ENCODE data around the gene SPAG7. TPM values are rescaled to one million over a fixed set of nuclear protein-coding genes. Genes with fewer than 3 reads are reported as not detected.

SPAG7 gene, protein sequence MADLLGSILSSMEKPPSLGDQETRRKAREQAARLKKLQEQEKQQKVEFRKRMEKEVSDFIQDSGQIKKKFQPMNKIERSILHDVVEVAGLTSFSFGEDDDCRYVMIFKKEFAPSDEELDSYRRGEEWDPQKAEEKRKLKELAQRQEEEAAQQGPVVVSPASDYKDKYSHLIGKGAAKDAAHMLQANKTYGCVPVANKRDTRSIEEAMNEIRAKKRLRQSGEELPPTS
- total RNA-seq (100 to 1,000 TPM; 106 to 133 (median 117) TPM), polyA plus RNA-seq (164 TPM)
- long read RNA-seq, donor 1, transcript SPAG7-201 (7 exons, 1,058 nt), result major isoform, 61 of 73 reads
- long read RNA-seq, donor 1, partial matches to known transcripts, result 1 of 73 reads
- long read RNA-seq, donor 1, other reads (novel, unspliced or antisense), result 4 of 73 reads
- long read RNA-seq, donor 2, transcript SPAG7-201 (7 exons, 1,058 nt), result major isoform, 55 of 71 reads
- long read RNA-seq, donor 2, transcript SPAG7-207 (6 exons, 1,094 nt), result minor isoform, 5 of 71 reads
- long read RNA-seq, donor 2, partial matches to known transcripts, result 1 of 71 reads
- long read RNA-seq, donor 2, other reads (novel, unspliced or antisense), result 8 of 71 reads
- long read RNA-seq, donor 3, transcript SPAG7-201 (7 exons, 1,058 nt), result major isoform, 85 of 106 reads
- long read RNA-seq, donor 3, partial matches to known transcripts, result 2 of 106 reads
- long read RNA-seq, donor 3, other reads (novel, unspliced or antisense), result 16 of 106 reads
- long read RNA-seq, donor 4, transcript SPAG7-201 (7 exons, 1,058 nt), result major isoform, 35 of 43 reads
- long read RNA-seq, donor 4, partial matches to known transcripts, result 1 of 43 reads
- long read RNA-seq, donor 4, other reads (novel, unspliced or antisense), result 6 of 43 reads

GRCh38 chr17:4967539-4968485, at the start of gene SPAG7:
Gene SPAG7 (minus strand): TSS chr17:4967817. CDS start chr17:4967804, 13 bp downstream.
- intact Hi-C loops (cut with DNase I), result no loop called here
- WGBS, result 1% methylated on average over 66 of the region's 66 CpGs
- ATAC-seq (peak; percentile 85 to 87), DNase-seq (peak; percentile 93 to 97 (median 97))
- Histone ChIP-seq H3K27me3 (ENCODE audit: control insufficient read depth, insufficient read depth) (no peaks in the 10 kb centered on the region), H3K4me3 (ENCODE audit: low read length) (peak within 1 kb of the TSS; percentile 54), H3K4me1 (ENCODE audit: control insufficient read depth, insufficient read depth, low read length) (peaks cover 2% of the 10 kb centered on the region), H3K27ac (ENCODE audit: low read length) (peak within 1 kb of the TSS; percentile 93), H3K9me3 (ENCODE audit: control insufficient read depth, low read length) (no peaks in the 10 kb centered on the region)

- no peak for ATAC-seq
- Histone ChIP-seq H3K4me1 (ENCODE audit: control insufficient read depth, insufficient read depth, low read length) (no peaks in the 10 kb centered on the region), H3K4me3 (ENCODE audit: low read length) (no peak overlapping the region), H3K27me3 (ENCODE audit: control insufficient read depth, insufficient read depth) (no peaks in the 10 kb centered on the region), H3K9me3 (ENCODE audit: control insufficient read depth, low read length) (no peaks in the 10 kb centered on the region), H3K27ac (ENCODE audit: low read length) (no peak overlapping the region)
- 72% methylated on average over 4 of the region's 4 CpGs for WGBS
- intact Hi-C loops (cut with DNase I), result no loop called here
- DNase-seq, result no peak
These were observed 46.7 kb upstream of the SPAG7 start for GRCh38 chr17:5014357-5014756.

DNA sequence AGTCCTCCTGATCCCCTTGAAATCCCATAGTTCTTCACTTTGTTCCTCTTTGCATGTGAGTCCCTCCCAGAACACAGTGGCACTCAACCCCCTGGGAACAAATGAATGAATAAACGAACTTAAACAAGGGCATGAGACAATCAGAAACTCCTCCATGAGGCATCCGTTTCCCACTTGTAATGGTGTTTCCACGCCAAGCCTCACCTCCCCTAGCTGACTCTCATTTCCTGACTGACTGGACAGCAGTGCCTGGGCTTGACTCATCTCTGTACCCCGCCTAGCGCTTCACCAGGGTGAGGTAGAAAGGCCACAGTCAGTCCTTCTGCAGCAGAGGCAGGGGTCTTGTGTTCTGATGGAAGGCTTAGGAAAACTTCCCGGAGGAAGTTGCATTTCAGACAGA, 44.3 kb upstream of the SPAG7 start:
- H3K4me3 ChIP-seq (ENCODE audit: low read length), result no peak overlapping the region
- DNase-seq (no peak), ATAC-seq (peak in 1 of 2 donors; percentile 34)
- no peaks in the 10 kb centered on the region for H3K4me1 ChIP-seq (ENCODE audit: control insufficient read depth, insufficient read depth, low read length)
- intact Hi-C loops (cut with DNase I), result no loop called here
- no peaks in the 10 kb centered on the region for H3K27me3 ChIP-seq (ENCODE audit: control insufficient read depth, insufficient read depth)
- no peaks in the 10 kb centered on the region for H3K9me3 ChIP-seq (ENCODE audit: control insufficient read depth, low read length)
- H3K27ac ChIP-seq (ENCODE audit: low read length), result no peak overlapping the region
- 72% methylated on average over 6 of the region's 6 CpGs for WGBS

GRCh38 chr17:5003214-5003867, 35.7 kb upstream of the SPAG7 start:
- no peak for DNase-seq
- Histone ChIP-seq H3K27ac (ENCODE audit: low read length) (no peak overlapping the region), H3K27me3 (ENCODE audit: control insufficient read depth, insufficient read depth) (no peaks in the 10 kb centered on the region), H3K4me3 (ENCODE audit: low read length) (no peak overlapping the region), H3K9me3 (ENCODE audit: control insufficient read depth, low read length) (no peaks in the 10 kb centered on the region), H3K4me1 (ENCODE audit: control insufficient read depth, insufficient read depth, low read length) (no peaks in the 10 kb centered on the region)
- 86% methylated on average over 18 of the region's 18 CpGs for WGBS
- intact Hi-C loops (cut with DNase I), result no loop called here
- no peak for ATAC-seq

DNA sequence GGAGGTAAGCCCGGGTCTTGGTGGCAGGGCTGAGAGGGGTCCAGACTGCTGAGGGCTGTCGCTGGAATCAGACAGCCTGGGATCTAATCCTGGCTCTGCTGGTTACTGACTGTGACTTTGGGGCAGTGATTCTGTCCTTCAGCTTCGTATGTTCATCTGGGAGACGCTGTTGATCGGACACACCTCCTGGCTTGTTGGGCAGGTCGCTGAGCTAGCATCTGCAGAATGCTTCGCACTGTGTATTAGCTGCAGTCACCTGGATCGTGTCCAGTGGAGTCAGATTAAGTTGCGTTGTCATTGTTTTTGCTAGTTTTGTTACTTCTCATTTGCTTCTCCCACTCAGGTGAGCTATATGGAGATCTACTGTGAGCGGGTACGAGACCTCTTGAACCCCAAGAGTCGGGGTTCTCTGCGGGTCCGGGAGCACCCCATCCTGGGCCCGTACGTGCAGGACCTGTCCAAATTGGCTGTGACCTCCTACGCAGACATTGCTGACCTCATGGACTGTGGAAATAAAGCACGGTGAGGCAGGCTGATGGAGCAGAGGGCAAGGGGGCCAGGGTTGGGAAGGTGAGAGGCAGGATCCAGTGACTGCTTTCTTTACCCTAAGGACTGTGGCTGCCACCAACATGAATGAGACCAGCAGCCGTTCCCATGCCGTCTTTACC, 34.6 kb upstream of the SPAG7 start:
- H3K4me1 ChIP-seq (ENCODE audit: control insufficient read depth, insufficient read depth, low read length), result no peaks in the 10 kb centered on the region
- intact Hi-C loops (cut with DNase I), result no loop called here
- H3K4me3 ChIP-seq (ENCODE audit: low read length), result no peak overlapping the region
- H3K27ac ChIP-seq (ENCODE audit: low read length), result no peak overlapping the region
- no peaks in the 10 kb centered on the region for H3K27me3 ChIP-seq (ENCODE audit: control insufficient read depth, insufficient read depth)
- ATAC-seq (no peak), DNase-seq (no peak)
- WGBS, result 90% methylated on average over 20 of the region's 20 CpGs
- no peaks in the 10 kb centered on the region for H3K9me3 ChIP-seq (ENCODE audit: control insufficient read depth, low read length)

GRCh38 chr17:5000237-5000639, 32.6 kb upstream of the SPAG7 start:
- ATAC-seq, result peak; percentile 58 to 63
- H3K27me3 ChIP-seq (ENCODE audit: control insufficient read depth, insufficient read depth), result no peaks in the 10 kb centered on the region
- H3K9me3 ChIP-seq (ENCODE audit: control insufficient read depth, low read length), result no peaks in the 10 kb centered on the region
- peak; percentile 87 to 94 (median 93) for DNase-seq
- H3K27ac ChIP-seq (ENCODE audit: low read length), result peak overlapping the region; percentile 94
- H3K4me3 ChIP-seq (ENCODE audit: low read length), result peak overlapping the region; percentile 89
- intact Hi-C loops (cut with DNase I), result no loop called here
- H3K4me1 ChIP-seq (ENCODE audit: control insufficient read depth, insufficient read depth, low read length), result no peaks in the 10 kb centered on the region
- 52% methylated on average over 11 of the region's 11 CpGs for WGBS

DNA sequence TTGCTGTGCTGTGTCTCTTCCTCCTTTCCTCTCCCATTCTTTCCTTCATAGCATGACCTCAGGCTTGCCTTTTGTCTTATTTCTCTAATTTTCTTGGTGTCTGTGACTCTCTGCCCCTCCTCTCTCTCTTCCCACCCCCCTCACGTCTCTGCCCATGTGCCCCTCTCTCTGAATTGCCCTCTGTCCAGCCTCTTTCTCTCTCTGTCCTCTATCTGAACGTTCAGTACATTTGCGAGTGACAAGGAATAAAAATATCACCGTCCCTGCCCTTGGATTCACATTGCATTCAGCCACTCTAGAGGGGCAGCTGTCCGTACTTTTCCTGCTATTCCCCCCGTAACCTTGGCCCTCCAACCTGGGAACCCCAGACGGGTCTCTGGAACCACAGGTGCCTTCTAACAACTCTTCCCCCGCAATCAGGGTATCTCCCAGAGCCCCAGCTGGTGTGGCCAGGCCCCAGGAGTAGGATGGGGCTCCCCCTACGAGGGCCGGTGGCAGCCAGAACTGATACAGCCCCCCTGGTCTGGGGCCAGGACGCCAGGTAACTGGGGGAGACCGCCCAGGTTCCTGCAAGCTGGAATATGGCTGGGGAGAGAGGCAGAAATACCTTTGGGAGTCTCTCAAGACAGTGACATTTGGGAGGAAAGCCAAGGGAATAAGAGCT, 31.9 kb upstream of the SPAG7 start:
- intact Hi-C loops (cut with DNase I), result no loop called here
- DNase-seq (peak in 1 of 3 donors; percentile 50), ATAC-seq (peak in 1 of 2 donors; percentile 1)
- no peaks in the 10 kb centered on the region for H3K27me3 ChIP-seq (ENCODE audit: control insufficient read depth, insufficient read depth)
- no peaks in the 10 kb centered on the region for H3K4me1 ChIP-seq (ENCODE audit: control insufficient read depth, insufficient read depth, low read length)
- H3K4me3 ChIP-seq (ENCODE audit: low read length), result peak overlapping the region; percentile 89
- no peaks in the 10 kb centered on the region for H3K9me3 ChIP-seq (ENCODE audit: control insufficient read depth, low read length)
- 47% methylated on average over 12 of the region's 12 CpGs for WGBS
- peak overlapping the region; percentile 94 for H3K27ac ChIP-seq (ENCODE audit: low read length)

- 14% methylated on average over 14 of the region's 14 CpGs for WGBS
- ATAC-seq (peak; percentile 0 to 2), DNase-seq (peak in 1 of 3 donors; percentile 68)
- H3K9me3 ChIP-seq (ENCODE audit: control insufficient read depth, low read length), result no peaks in the 10 kb centered on the region
- intact Hi-C loops (cut with DNase I), result no loop called here
- peak overlapping the region; percentile 89 for H3K4me3 ChIP-seq (ENCODE audit: low read length)
- H3K27me3 ChIP-seq (ENCODE audit: control insufficient read depth, insufficient read depth), result no peaks in the 10 kb centered on the region
- peak overlapping the region; percentile 94 for H3K27ac ChIP-seq (ENCODE audit: low read length)
- H3K4me1 ChIP-seq (ENCODE audit: control insufficient read depth, insufficient read depth, low read length), result no peaks in the 10 kb centered on the region
These were observed 31.3 kb upstream of the SPAG7 start for GRCh38 chr17:4998732-4999429.
